ENCODE results near the gene SUSD1.

DNA sequence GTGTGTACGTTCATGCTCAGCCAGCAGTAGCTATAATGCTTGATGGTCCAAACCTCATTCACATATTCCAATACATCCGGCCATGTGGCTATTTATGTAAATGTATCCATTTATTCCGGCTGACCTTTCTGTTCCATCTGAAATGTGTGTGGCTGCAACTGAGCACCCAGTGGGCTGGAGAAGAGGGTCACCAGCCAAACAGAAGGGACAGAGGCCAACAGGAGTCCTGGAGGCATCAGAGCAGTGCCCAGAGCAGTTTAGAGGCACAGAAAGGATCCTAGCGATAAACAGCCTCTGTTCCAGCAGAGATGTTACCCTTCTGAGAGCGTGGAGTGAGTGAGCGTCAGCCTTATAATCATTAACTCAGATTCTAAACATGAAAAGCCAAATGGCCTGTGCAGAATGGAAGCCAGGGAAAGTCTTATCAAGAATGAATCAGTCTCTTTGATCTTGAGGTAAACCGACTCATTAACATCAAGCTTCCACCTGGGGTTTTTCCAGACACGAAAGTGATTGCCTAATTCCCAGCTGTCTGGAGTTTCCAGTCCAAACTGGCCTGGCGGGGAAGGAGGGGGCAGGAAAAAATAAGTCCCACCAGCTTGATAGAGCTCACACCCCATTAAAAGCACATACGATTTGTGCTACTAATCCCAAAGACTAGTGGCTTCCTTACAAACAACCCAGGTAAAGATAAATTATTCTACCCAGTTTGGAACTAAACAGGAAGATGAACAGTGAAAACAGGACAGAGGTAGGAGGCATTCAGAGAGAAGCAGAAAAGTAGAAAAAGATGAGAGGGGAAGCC is 55.7 kb downstream of the SUSD1 start:
- TF ChIP-seq, protein P1, sequence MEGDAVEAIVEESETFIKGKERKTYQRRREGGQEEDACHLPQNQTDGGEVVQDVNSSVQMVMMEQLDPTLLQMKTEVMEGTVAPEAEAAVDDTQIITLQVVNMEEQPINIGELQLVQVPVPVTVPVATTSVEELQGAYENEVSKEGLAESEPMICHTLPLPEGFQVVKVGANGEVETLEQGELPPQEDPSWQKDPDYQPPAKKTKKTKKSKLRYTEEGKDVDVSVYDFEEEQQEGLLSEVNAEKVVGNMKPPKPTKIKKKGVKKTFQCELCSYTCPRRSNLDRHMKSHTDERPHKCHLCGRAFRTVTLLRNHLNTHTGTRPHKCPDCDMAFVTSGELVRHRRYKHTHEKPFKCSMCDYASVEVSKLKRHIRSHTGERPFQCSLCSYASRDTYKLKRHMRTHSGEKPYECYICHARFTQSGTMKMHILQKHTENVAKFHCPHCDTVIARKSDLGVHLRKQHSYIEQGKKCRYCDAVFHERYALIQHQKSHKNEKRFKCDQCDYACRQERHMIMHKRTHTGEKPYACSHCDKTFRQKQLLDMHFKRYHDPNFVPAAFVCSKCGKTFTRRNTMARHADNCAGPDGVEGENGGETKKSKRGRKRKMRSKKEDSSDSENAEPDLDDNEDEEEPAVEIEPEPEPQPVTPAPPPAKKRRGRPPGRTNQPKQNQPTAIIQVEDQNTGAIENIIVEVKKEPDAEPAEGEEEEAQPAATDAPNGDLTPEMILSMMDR (IDR thresholded peaks at IDR 0.05) = no peak
- no peak for TF ChIP-seq EP300 (IDR thresholded peaks at IDR 0.05)
